Ecto neural progenitor cell (in vitro differentiated cells): Measurements from ENCODE around the gene NHP2.
A peak's percentile ranks its signal among the peaks of the same experiment; 100 is the strongest.

Experiments used
- DNase-seq: peaks from one replicate; pipeline ENCODE4 v3.0.0-alpha.2; 2018; ENCODE audit warnings: low spot score

Gene NHP2

GRCh38 chr5:178174456-178174855, 20.8 kb upstream of the NHP2 start:
- no peak for DNase-seq

DNA sequence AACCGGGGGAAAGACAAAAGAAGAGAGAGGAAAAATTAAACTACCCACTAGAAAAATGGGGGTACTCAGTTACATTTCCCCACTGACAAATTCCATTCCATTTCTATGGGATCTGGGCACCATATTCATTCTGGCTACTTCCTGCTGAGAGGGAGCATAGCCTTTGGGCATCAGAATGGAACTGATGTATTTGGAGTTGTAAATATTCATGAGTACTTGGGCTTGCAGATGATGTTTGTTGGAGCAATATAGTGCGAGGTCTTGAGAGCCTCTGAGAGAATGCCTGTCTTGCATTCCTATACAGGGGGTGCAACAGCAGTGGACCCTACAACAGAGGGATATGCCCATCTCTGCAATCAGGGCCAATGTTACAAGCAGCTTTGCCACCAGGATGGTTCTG, 16.8 kb upstream of the NHP2 start:
- no peak for DNase-seq

- DNase-seq, result no peak
These were observed 11.9 kb upstream of the NHP2 start for GRCh38 chr5:178165581-178165980.

- peak; percentile 94 for DNase-seq
These were observed 10.4 kb upstream of the NHP2 start for GRCh38 chr5:178163772-178164735.

DNA sequence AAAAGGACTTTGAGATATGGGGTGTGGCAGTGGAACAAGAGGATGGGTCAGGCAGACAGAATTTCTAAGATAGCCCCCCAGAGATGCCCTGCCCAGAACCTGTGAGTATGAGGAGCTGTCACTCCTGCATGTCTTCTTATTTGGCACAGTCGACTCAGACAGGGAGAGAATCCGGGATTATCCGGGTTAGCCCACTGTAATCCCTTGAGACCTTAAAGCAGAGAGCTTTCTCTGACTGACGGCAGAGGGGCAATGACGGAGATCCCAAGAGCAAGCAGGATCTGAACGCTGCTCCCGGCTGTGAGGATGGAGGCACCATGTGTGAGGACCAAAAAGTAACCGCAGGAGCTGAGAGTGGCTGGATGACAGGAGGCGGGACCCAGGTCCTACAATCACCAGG, 8.8 kb upstream of the NHP2 start:
- no peak for DNase-seq

GRCh38 chr5:178160176-178160575, 6.5 kb upstream of the NHP2 start:
- no peak for DNase-seq

DNA sequence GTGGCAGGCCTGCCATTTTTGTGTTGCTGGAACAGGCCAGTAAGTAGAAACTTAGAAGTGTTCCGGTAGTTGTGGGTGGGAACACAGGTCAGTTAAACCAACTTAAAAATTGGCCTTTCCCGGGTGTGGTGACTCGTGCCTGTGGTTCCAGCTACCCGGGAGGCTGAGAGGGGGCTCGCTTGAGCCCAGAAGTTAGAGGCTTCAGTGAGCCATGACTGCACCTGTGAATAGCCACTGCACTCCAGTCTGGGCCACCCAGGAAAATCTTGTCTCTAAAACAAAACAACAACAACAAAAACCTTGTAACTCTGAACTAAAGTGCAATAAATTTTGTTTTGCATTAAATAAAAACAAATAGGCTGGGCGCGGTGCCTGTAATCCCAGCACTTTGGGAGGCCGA, 1.4 kb upstream of the NHP2 start:
- no peak for DNase-seq

GRCh38 chr5:178152491-178153444, 917 bp downstream of the NHP2 start:
- no peak for DNase-seq

- DNase-seq, result no peak
These were observed 2.5 kb downstream of the NHP2 start for GRCh38 chr5:178150977-178151734.

GRCh38 chr5:178149199-178149932, 4.3 kb downstream of the NHP2 start:
- no peak for DNase-seq

DNA sequence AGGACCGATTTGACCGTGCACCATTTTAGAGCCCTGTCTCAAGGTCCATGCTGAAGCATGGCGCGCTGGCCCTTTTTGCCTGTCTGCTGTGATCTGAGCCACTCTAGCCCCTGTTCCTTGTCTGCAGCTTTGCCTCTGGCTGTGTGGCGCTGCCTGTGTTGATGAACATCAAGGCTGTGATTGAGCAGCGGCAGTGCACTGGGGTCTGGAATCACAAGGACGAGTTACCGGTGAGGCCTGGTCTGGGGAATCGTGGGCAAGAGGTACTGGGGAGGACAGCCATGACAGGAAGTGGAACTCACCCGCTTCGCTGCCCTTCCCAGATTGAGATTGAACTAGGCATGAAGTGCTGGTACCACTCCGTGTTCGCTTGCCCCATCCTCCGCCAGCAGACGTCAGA, 6.3 kb downstream of the NHP2 start:
- no peak for DNase-seq

DNA sequence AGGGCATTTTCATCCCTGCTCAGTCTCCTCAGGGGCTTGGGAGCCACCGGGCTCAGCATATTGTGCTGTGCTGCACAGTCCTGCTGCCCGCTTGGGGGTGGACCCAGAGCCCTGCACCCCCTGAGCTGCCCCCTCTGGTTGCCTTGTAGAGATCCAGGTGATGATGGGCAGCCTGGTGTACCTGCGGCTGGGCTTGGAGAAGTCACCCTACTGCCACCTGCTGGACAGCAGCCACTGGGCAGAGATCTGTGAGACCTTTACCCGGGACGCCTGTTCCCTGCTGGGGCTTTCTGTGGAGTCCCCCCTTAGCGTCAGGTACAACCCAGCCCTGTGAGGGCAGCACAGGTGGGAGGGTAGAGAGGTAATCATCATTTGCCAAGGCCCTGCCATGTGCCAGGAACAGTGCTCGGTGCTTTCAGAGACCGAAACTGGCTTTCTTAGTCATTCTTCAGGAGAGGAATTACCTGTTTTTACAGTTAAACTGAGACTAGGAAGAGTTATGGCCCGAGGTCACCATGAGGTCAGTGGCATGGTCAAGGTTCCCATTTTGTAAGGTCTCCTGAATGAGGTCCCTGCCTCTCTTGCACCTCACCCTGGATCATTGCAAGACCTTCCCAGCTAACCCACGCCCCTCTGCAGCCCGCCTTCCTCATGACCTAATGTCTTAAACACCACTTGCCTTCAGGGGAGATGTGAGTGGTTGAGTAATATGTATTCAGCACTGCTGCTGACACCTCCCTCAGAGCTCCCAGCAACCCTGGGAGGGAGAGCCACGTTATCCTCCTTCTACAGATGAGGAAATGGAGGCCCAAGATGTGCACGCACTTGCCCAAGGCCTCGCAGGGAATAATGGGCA, 7.5 kb downstream of the NHP2 start:
- DNase-seq, result peak; percentile 80

DNA sequence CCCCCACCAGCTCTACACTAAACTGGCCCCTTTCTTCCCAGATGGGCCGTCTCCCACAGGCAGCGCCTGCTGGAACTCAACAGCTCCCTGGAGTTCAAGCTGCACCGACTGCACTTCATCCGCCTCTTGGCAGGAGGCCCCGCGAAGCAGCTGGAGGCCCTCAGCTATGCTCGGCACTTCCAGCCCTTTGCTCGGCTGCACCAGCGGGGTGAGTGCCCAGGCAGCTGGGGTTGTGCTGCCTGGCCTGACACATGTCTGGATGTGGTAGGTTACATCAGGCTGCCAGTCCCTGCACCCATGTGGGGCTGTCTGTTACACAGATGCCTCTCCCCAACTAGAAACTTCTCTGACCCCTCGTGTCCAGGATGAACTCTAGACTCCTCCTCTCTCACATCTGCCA, 9.8 kb downstream of the NHP2 start:
- no peak for DNase-seq

DNA sequence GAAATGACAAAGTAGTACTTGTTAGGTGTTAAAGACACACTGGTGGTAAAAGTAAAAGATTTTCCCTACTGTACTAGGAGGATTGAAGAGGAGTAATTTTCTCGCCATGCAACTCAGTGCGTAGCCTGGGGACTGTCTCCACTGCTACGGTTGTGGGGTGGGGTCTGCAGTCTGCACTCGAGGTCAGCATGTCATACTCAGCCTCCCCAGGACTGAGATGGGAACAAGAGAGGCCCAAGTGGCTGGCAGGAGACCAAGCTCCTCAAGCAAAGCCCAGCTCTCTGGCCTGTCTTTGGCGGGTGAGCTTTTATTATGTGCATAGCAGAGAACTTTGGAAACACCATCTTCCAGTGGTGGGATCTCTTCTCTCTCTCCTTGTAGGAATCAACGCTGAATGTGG, 10.4 kb downstream of the NHP2 start:
- no peak for DNase-seq

DNA sequence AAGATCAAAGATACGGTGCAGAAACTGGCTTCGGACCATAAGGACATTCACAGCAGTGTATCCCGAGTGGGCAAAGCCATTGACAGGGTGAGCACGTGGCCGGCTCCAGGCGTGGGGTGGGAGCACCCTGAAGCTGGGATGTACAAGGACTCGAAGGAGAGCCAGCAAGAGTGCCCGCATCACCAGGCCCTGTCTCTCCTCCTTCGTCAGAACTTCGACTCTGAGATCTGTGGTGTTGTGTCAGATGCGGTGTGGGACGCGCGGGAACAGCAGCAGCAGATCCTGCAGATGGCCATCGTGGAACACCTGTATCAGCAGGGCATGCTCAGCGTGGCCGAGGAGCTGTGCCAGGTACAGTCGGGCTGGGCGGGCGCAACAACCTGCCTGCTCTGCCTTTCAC, 11.0 kb downstream of the NHP2 start:
- no peak for DNase-seq

DNA sequence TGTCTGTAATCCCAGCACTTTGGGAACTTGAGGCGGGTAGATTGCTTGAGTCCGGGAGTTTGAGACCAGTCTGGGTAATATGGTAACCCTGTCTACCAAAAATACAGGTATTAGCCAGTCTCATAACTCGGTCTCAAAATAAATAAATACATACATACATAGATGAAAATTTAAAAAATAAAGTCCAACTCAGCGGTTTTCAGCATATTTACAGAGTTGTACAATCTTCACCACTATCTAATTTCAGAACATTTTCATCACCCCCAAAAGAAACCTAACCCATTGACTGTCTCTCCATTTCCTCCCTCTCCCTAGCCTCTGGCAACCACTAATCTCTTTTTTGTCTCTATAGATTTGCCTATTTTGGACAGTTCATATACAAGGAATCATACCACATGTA, 12.1 kb downstream of the NHP2 start:
- no peak for DNase-seq

- no peak for DNase-seq
These were observed 15.7 kb downstream of the NHP2 start for GRCh38 chr5:178137991-178138390.

DNA sequence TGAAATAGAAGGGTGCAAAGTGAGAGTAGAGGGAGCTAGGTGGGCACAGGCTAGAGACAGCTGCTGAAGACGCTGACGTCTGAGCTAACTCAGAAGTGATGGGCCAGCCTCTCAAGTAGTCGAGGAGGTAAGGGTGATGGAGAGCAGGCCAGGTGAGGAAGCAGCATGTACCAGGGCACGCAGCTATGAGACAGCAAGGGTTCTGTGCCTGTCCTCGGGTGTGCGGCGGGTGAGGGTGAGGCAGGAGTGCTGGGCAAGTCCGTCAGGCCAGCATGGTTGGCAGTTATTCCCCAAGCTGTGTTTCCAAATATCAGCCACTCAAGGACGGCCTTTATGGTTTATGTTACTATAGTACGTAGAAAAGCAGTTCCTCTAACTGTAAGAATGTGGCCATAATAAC, 16.7 kb downstream of the NHP2 start:
- DNase-seq, result no peak

- DNase-seq, result no peak
These were observed 22.2 kb downstream of the NHP2 start for GRCh38 chr5:178131446-178131996.
